Esophagus muscularis mucosa (tissue), 4 donors: Measurements from ENCODE around the gene TLDC2. TPM values are rescaled to one million over a fixed set of nuclear protein-coding genes. Genes with fewer than 3 reads are reported as not detected.

Experiments used
- DNase-seq: peaks from one replicate; pipeline ENCODE4 v3.0.0-alpha.2; 2017; ENCODE audit errors: extremely low spot score
- H3K27ac ChIP-seq, 4 donors: fragments of 200-600 bp; sonication (generic); replicated peaks in 1 of 4; 1 replicate in 3 of 4; 2 replicates in 1 of 4; pipeline ENCODE4 v1.5.1; 2016 to 2019; ENCODE audit warnings: mild to moderate bottlenecking in 1 of 4
- H3K27me3 ChIP-seq, 4 donors: fragments of 200-600 bp; sonication (generic); one replicate each; pipeline versions ENCODE4 v1.5.1 to v1.6.0; 2016 to 2019
- H3K36me3 ChIP-seq, 4 donors: fragments of 200-600 bp; sonication (generic); one replicate each; pipeline ENCODE4 v1.5.1; 2016 to 2019
- H3K4me1 ChIP-seq, 4 donors: fragments of 200-600 bp; sonication (generic); one replicate each; pipeline ENCODE4 v1.5.1; 2016 to 2019
- H3K4me3 ChIP-seq, 4 donors: fragments of 200-600 bp; sonication (generic); 1 replicate in 2 of 4; 2 replicates in 2 of 4; pipeline ENCODE4 v1.5.1; 2016 to 2019; ENCODE audit warnings: mild to moderate bottlenecking in 4 of 4, moderate library complexity in 1 of 4
- H3K9me3 ChIP-seq, 4 donors: fragments of 200-600 bp; sonication (generic); 1 replicate in 3 of 4; 2 replicates in 1 of 4; pipeline ENCODE4 v1.5.1; 2016 to 2019
- CTCF ChIP-seq, 3 experiments: fragments of 200-600 bp in 2 of 3; fragments of 450-650 bp in 1 of 3; sonication (generic) in 2 of 3; IDR thresholded peaks; one replicate each; pipeline ENCODE4 v1.5.1; 2017 to 2019; ENCODE audit warnings: antibody characterized with exemption in 3 of 3, mild to moderate bottlenecking in 2 of 3, moderate library complexity in 1 of 3
- EP300 ChIP-seq: sonication (generic); formaldehyde crosslinking; IDR thresholded peaks from one replicate; pipeline ENCODE4 v1.6.1; 2017; ENCODE audit warnings: antibody characterized with exemption
- POLR2A ChIP-seq: fragments of 450-650 bp; IDR thresholded peaks from one replicate; pipeline ENCODE4 v1.6.1; 2017; ENCODE audit warnings: antibody characterized with exemption, moderate library complexity, mild to moderate bottlenecking, low read depth
- POLR2AphosphoS5 ChIP-seq, 2 donors: sonication (generic); formaldehyde crosslinking; IDR thresholded peaks; one replicate each; pipeline ENCODE4 v1.6.1; 2017; ENCODE audit warnings: antibody characterized with exemption in 2 of 2
- WGBS: methylation state at CpG from one replicate; pipeline ENCODE4 v1.1.5; 2018; 5-methylcytosine and 5-hydroxymethylcytosine counted together
- intact Hi-C: fragments of 100-400 bp; cut with DNase I; formaldehyde crosslinking; loops from one replicate; pipeline ENCODE4 v1.15.1; 2023
- total RNA-seq, 4 donors: library from RNA; depleted of rRNA; stranded (reverse); fragments of >200 nt; gene quantifications; one replicate each; pipeline versions ENCODE4 v1.1.0 to v1.2.1, GENCODE V29; 2016

TLDC2 gene
- total RNA-seq, 4 donors from 2014 or later, result 0.34 to 0.66 (median 0.42) TPM; not detected in 1

- intact Hi-C loops, result no loop called here
- H3K27ac ChIP-seq, result peak overlapping the region; percentile 90 to 96 (median 95)
- peaks cover 76 to 95% (median 92%) of the 10 kb centered on the region in 4 donors for H3K4me1 ChIP-seq
- no peak for TF ChIP-seq CTCF (IDR thresholded peaks at IDR 0.05)
- TF ChIP-seq EP300, result no peak
- no peak for TF ChIP-seq POLR2AphosphoS5 (IDR thresholded peaks at IDR 0.05)
- TF ChIP-seq POLR2A, result no peak
- H3K27me3 ChIP-seq, result no peaks in the 10 kb centered on the region
- peaks cover 0 to 3% (median 0%) of the 10 kb centered on the region in 4 donors for H3K36me3 ChIP-seq
- WGBS, result 89% methylated on average over 6 of the region's 6 CpGs
- no peak for DNase-seq
- H3K4me3 ChIP-seq, result no peak overlapping the region
- peaks cover 0 to 2% (median 0%) of the 10 kb centered on the region in 4 donors for H3K9me3 ChIP-seq
Measured at GRCh38 chr20:36850759-36851158, 25.2 kb upstream of the TLDC2 start.

DNA sequence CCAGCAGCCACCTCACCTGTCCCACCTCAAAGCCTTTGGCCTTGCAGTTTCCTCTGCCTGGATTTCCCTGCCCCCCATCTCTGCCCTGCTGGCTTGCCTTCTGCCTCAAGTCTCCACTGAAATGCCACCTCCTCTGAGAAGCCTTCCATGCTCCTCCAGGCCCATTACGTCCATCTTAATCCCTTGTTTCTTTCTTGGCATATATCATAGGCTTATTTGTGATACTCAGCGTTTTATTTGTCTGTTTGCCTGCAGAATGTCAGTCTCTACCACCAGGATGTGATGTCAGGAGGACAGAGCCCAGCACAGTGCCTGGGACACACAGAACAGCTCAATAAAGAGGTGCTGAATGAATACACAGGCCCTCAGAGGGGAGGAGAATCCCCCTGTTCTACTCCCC, 24.4 kb upstream of the TLDC2 start:
- Histone ChIP-seq H3K27me3 (no peaks in the 10 kb centered on the region), H3K4me3 (peak overlapping the region in 1 of 4 donors; percentile 38), H3K36me3 (peaks cover 0 to 3% (median 0%) of the 10 kb centered on the region in 4 donors), H3K9me3 (peaks cover 0 to 2% (median 0%) of the 10 kb centered on the region in 4 donors), H3K27ac (peak overlapping the region; percentile 90 to 96 (median 95)), H3K4me1 (peaks cover 76 to 95% (median 92%) of the 10 kb centered on the region in 4 donors)
- no peak for DNase-seq
- intact Hi-C loops, result no loop called here
- WGBS, result 56% methylated on average over 2 of the region's 2 CpGs
- no peak for TF ChIP-seq POLR2AphosphoS5 (IDR thresholded peaks at IDR 0.05)
- TF ChIP-seq CTCF (IDR thresholded peaks at IDR 0.05), result no peak
- TF ChIP-seq POLR2A, result no peak
- TF ChIP-seq EP300, result no peak

GRCh38 chr20:36852187-36852586, 23.8 kb upstream of the TLDC2 start:
- no peaks in the 10 kb centered on the region for H3K27me3 ChIP-seq
- peak in 1 of 2 donors; percentile 6 for TF ChIP-seq POLR2AphosphoS5 (IDR thresholded peaks at IDR 0.05)
- no peak for TF ChIP-seq CTCF (IDR thresholded peaks at IDR 0.05)
- 41% methylated on average over 2 of the region's 12 CpGs for WGBS
- intact Hi-C loops, result no loop called here
- H3K4me3 ChIP-seq, result peak overlapping the region; percentile 22 to 38 (median 34)
- H3K36me3 ChIP-seq, result peaks cover 0 to 3% (median 0%) of the 10 kb centered on the region in 4 donors
- peaks cover 77 to 95% (median 92%) of the 10 kb centered on the region in 4 donors for H3K4me1 ChIP-seq
- H3K9me3 ChIP-seq, result peaks cover 0 to 2% (median 0%) of the 10 kb centered on the region in 4 donors
- no peak for DNase-seq
- H3K27ac ChIP-seq, result peak overlapping the region; percentile 90 to 96 (median 95)

DNA sequence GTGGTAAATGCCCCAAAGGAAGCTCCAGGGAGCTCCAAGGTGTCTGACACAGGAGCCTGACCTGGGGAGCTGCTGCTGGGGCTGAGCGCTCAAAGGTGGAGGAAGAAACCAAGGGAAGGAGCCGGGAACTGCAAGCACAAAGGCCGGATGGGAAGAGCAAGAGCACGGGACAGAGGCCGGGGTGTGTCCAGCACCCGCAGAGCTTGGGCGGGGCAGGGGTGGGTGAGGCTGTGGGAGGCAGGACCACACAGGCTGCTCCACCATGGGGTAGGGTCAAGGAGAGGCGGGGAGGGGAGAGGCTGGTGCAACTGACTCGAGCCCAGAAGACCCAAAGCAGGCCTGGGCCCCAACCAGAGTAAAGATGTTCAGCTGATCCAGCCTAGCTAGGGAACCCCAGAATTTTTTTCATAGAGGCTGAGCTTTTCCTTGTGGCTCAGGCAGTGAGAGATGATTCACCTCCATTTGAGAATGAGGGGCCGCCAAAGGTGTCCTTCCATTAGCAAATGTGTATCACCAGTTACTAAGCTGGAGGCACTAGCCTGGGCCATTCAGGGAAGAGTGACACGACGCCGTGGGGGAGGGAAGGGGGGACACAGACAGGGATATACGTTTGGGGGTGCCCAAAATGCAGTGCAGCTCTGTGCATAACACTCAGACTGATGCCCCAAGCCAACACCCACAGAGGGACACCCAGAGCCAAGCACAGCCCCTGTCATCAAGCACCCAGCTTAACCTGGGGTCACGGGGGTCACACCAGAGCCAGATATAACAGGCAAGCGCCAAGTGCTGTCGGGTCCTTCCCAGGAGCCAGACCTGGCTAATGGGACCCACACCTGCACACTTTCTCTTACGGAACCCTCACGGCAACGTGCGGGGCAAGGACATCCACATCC, 21.3 kb upstream of the TLDC2 start:
- peaks cover 0 to 2% (median 0%) of the 10 kb centered on the region in 4 donors for H3K9me3 ChIP-seq
- H3K27me3 ChIP-seq, result no peaks in the 10 kb centered on the region
- peaks cover 0 to 3% (median 0%) of the 10 kb centered on the region in 4 donors for H3K36me3 ChIP-seq
- TF ChIP-seq POLR2AphosphoS5 (IDR thresholded peaks at IDR 0.05) (peak in 1 of 2 donors; percentile 21), CTCF (IDR thresholded peaks at IDR 0.05) (no peak)
- 73% methylated on average over 21 of the region's 21 CpGs for WGBS
- peaks cover 75 to 94% (median 91%) of the 10 kb centered on the region in 4 donors for H3K4me1 ChIP-seq
- H3K27ac ChIP-seq, result peak overlapping the region; percentile 90 to 96 (median 95)
- DNase-seq, result no peak
- intact Hi-C loops, result no loop called here
- no peak overlapping the region for H3K4me3 ChIP-seq
